Omental fat pad (tissue), 4 donors: ENCODE measurements around the gene COL17A1. TPM values are rescaled to one million over a fixed set of nuclear protein-coding genes. Genes with fewer than 3 reads are reported as not detected.

Experiments
- ATAC-seq: fragments of 150-250 bp; one replicate; pipeline ENCODE4 v1.9.1; 2016; ENCODE audit warnings: mild to moderate bottlenecking, moderate library complexity; ENCODE audit not compliant: low FRiP score
- DNase-seq: peaks from one replicate; pipeline ENCODE4 v3.0.0-alpha.2; 2019; ENCODE audit warnings: low spot score
- CTCF ChIP-seq, 3 donors: fragments of 450-650 bp; IDR thresholded peaks; one replicate each; pipeline ENCODE4 v1.5.1; 2016 to 2017; ENCODE audit warnings: antibody characterized with exemption in 3 of 3, mild to moderate bottlenecking in 3 of 3, moderate library complexity in 2 of 3
- total RNA-seq, 4 donors: library from RNA; depleted of rRNA; stranded (reverse); fragments of >200 nt; gene quantifications; one replicate each; pipeline ENCODE4 v1.1.0, GENCODE V29; 2016

Gene COL17A1
- total RNA-seq, 4 donors from 2014 or later: 0.13 to 2.2 (median 1.2) TPM

- DNase-seq (no peak), ATAC-seq (no peak)
- TF ChIP-seq CTCF (IDR thresholded peaks at IDR 0.05): no peak
Observed at GRCh38 chr10:104038958-104039752, 46.5 kb downstream of the COL17A1 start.

- ATAC-seq: no peak
- no peak for TF ChIP-seq CTCF (IDR thresholded peaks at IDR 0.05)
- DNase-seq: no peak
Observed at GRCh38 chr10:104038537-104038936, 47.1 kb downstream of the COL17A1 start.

- DNase-seq: no peak
- no peak for TF ChIP-seq CTCF (IDR thresholded peaks at IDR 0.05)
- ATAC-seq: no peak
Observed at GRCh38 chr10:104037261-104037951, 48.3 kb downstream of the COL17A1 start.

- ATAC-seq (no peak), DNase-seq (no peak)
- no peak for TF ChIP-seq CTCF (IDR thresholded peaks at IDR 0.05)
Observed at GRCh38 chr10:104036518-104037260, 49.0 kb downstream of the COL17A1 start.

- ATAC-seq: no peak
- DNase-seq: no peak
- TF ChIP-seq CTCF (IDR thresholded peaks at IDR 0.05): no peak
Observed at GRCh38 chr10:104036069-104036384, 49.7 kb downstream of the COL17A1 start.

GRCh38 chr10:104035194-104036068, 50.2 kb downstream of the COL17A1 start:
- DNase-seq (no peak), ATAC-seq (no peak)
- TF ChIP-seq CTCF (IDR thresholded peaks at IDR 0.05): no peak
